Fibroblast of peridontal ligament (primary cell): ENCODE data around the gene PSMD12.
"Not testable (repeated sequence)": the region's sequence is repeated elsewhere in the genome, so short reads cannot be mapped to it uniquely, and the experiment has no call there.

Experiments
- DNase-seq: peaks from one replicate; pipeline ENCODE4 v3.0.0-alpha.2; 2010; ENCODE audit errors: extremely low read depth

Gene PSMD12

DNA sequence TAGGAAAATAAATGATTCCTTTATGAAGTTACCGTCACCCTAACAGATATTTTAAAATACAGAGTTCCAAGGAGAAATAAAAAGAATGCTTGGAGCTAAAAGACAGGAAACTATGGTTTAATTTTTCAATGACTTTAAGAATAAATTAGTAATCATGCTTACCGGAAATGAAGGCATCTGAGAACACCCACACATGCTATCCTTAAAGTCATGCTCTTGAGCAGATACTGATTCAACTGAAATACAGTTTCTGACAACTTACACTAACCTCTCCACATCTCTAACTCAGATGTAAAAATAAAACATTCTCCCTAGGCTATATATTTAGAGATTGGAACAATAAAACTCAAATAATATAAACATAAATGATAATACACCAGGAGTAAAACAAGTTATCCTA is 7.8 kb downstream of the PSMD12 start:
- no peak for DNase-seq

GRCh38 chr17:67353929-67354574 is 12.3 kb downstream of the PSMD12 start:
- DNase-seq: no peak

DNA sequence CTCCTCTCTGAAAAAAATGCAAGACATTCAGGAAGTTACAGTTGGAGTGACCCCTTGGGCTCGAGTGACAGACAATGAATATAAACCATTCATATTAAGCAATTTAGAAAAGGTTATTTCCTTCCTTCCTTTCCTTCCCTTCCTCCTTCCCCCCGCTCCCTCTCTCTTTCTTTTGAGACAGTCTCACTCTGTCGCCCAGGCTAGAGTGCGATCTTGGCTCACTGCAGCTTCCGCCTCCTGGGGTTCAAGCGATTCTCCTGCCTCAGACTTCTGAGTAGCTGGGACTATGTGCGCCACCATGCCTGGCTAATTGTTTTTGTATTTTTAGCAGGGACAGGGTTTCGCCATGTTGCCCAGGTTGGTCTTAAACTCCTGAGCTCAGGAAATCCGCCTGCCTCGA is 13.2 kb downstream of the PSMD12 start:
- no peak for DNase-seq

GRCh38 chr17:67349420-67349819 is 17.0 kb downstream of the PSMD12 start:
- no peak for DNase-seq

DNA sequence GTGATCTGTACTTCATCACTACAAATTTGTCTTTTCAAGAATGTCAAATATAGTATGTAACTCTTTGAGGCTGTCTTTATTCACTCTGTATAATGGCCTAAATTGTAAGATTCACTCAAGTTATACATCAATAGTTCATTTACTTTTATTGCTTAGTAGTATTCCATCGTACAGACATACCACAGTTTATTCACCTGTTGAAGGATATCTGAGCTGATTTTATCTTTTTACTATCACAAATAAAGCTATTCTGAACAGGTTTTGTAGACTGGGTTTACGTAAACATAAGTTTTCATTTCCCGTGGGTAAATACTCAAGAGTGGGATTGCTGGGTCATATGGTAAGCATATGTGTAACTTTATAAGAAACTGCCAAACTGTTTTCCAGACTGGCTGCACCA is 18.6 kb downstream of the PSMD12 start:
- DNase-seq: no peak

- DNase-seq: no peak
These were observed 23.1 kb downstream of the PSMD12 start for GRCh38 chr17:67343237-67343636.

DNA sequence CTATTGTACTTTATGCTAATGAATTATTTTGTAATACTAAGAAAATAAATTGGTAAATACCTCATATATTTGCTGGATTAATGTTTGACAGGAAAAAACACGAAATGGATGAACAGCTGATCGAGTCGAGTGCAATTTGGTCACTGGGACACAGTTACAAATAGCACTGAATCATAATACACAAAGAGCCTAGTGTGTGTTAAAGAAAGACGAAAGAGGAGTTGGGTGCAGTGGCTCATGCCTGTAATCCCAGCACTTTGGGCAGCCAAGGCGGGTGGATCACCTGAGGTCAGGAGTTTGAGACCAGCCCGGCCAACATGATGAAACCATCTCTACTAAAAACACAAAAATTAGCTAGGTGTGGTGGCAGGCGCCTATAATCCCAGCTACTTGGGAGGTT is 28.0 kb downstream of the PSMD12 start:
- not testable (repeated sequence) for DNase-seq

GRCh38 chr17:67336859-67337258 is 29.5 kb downstream of the PSMD12 start:
- DNase-seq: no peak

DNA sequence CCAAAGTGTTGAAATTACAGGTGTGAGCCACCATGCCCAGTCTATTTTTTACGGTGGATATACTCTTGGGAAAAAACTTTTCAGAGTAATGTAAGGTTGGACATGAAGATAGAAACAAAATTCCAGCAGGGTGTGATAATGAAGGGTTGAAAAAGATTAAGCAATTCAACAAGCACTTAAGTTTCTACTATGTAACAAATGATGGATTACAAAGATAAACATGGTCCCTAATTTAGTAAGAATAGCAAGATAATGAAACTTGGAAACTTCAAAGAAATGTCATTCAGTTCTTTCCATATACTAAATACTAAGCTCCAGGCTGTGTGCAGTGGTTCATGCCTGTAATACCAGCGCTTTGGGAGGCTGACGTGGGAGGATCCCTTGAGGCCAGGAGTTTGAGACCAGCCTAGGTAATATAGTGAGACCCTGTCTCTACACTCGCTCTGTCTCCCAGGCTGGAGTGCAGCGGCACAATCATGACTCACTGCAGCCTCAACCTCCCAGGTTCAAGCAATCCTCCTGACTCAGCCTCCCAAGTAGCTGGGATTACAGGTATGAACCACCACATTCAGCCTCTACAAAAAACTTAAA is 31.0 kb downstream of the PSMD12 start:
- DNase-seq: no peak

- not testable (repeated sequence) for DNase-seq
These were observed 34.2 kb downstream of the PSMD12 start for GRCh38 chr17:67332162-67332508.

- not testable (repeated sequence) for DNase-seq
These were observed 34.8 kb downstream of the PSMD12 start for GRCh38 chr17:67331381-67332161.

DNA sequence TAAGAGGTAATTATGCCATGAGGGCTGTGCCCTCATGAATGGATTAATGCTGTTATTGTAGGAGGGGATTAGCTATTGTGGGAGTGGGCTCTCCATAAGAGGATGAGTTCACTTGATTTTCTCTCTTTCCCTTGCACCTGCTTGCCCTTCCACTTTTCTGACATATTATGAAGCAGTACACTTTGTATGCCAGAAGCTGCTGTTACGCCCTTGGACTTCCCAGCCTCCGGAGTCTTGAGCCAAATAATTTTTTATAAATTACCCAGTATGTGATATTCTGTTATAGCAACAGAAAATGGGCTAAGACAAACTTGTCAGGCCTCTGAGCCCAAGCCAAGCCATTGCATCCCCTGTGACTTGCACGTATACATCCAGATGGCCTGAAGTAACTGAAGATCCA is 38.4 kb downstream of the PSMD12 start:
- DNase-seq: no peak

- not testable (repeated sequence) for DNase-seq
These were observed 39.2 kb downstream of the PSMD12 start for GRCh38 chr17:67326959-67327745.

DNA sequence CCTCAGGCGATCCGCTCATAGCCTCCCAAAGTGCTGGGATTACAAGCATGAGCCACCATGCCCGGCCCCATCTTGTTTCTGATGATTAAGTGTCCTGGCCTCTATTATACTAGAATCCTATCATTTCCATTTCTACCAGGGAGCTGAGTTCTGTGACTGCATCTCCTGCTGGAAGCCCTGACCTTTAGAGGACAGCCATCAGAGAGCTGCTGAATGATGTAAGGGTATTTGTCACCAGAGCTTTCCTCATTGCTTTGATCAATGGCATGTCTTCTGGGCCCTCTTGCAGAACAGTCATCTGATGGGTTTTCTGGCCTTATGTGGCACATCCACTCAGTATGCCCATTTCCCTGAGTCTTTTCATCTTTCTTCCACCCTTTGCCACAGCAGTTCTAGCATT is 39.9 kb downstream of the PSMD12 start:
- DNase-seq: no peak

DNA sequence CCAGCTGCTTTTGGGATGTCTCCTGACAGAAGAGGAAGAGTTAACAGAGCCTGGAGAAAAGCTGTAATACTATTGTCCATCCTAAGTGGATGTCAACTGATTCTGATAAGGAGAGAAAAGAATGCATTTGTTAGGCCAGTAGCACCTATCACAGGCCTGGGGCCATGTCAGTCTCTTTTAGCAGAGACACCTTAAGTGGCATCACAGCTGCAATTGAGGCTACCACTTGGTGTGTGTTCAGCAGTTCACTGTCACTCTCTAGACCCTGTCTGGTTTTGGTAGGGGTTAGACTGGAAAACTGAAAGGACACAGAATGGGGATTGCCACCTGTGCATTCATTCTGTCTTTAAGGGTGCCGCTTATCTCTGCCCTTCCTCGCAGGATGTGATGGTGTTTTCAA is 42.0 kb downstream of the PSMD12 start:
- no peak for DNase-seq

- no peak for DNase-seq
These were observed 42.9 kb downstream of the PSMD12 start for GRCh38 chr17:67323445-67323844.

- DNase-seq: no peak
These were observed 44.2 kb downstream of the PSMD12 start for GRCh38 chr17:67322042-67322787.

DNA sequence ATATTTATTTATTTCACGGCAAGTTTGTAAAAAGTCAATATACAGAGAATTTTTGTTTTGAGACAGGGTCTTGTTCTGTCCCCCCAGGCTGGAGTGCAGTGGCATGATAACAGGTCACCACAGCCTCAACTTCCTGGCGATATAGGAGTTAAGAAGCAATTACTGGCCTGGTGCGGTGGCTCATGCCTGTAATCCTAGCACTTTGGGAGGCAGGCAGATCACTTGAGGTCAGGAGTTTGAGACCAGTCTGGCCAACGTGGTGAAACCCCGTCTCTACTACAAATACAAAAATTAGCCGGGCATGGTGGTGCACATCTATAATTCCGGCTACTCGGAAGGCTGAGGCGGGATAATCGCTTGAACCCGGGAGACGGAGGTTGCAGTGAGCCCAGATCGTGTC is 44.9 kb downstream of the PSMD12 start:
- DNase-seq: not testable (repeated sequence)

GRCh38 chr17:67316781-67317180 is 49.6 kb downstream of the PSMD12 start:
- DNase-seq: no peak

GRCh38 chr17:67315865-67316264 is 50.5 kb downstream of the PSMD12 start:
- DNase-seq: no peak

DNA sequence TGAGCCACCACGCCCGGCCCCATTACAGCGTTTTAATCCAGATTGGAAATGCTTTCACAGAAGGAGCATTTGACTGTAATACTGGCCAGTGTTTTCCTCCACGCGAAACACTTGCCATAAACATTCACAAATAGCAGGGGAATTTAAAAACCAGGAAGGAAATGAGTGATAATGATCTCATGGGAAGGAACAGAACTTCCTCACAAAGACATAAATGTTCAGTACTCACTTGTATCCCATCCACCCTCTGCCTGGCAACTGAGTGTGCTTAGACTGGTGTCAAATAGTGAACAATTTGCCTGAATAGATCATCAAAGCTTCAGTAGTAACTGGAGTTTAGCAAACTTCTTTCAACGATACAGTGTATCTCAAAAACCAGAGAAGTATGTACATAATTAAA is 54.1 kb downstream of the PSMD12 start:
- DNase-seq: no peak

DNA sequence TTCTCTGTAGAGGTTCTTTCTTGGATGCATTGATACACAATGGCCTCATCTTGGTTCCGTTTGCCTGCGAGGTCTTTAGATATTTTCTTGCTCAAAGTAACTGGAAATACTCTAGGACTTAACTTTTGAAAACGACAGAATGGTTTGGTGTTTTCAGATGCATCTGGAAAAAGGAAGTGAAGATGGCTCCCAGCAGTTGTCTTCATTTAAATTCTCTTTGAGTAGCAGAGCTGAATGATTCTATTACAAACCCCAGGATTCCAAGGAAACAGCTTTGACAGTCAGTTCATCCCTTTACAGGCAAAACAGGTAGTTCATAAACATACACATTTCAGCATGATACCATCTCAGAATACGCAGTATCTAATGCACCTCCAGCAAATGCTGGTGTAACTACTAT is 54.8 kb downstream of the PSMD12 start:
- DNase-seq: no peak
